HG02763 (cell line): Measurements from ENCODE around the gene MACROD1.

Experiments used
- ATAC-seq: cut with Tn5 transposase; IDR thresholded peaks from one replicate; pipeline ENCODE4 v1.9.1; 2021; ENCODE audit warnings: mild to moderate bottlenecking, moderate library complexity; ENCODE audit not compliant: unreplicated experiment

Gene MACROD1

GRCh38 chr11:64165842-64166635, at the start of gene MACROD1:
MACROD1 (minus strand) TSS chr11:64166113; CDS start chr11:64165994, 119 bp downstream.
- ATAC-seq, result peak; percentile 76

- ATAC-seq, result no peak
These were observed 45.4 kb upstream of the MACROD1 start for GRCh38 chr11:64211181-64211872.

- ATAC-seq, result no peak
These were observed 44.5 kb upstream of the MACROD1 start for GRCh38 chr11:64210301-64211020.

- ATAC-seq, result no peak
These were observed 43.6 kb upstream of the MACROD1 start for GRCh38 chr11:64209563-64209843.

GRCh38 chr11:64208796-64209562, 43.1 kb upstream of the MACROD1 start:
- ATAC-seq, result no peak

GRCh38 chr11:64208086-64208795, 42.3 kb upstream of the MACROD1 start:
- no peak for ATAC-seq

- ATAC-seq, result peak; percentile 49
These were observed 41.6 kb upstream of the MACROD1 start for GRCh38 chr11:64207256-64208085.

GRCh38 chr11:64206457-64207255, 40.7 kb upstream of the MACROD1 start, which contains the start of gene FERMT3:
FERMT3 (plus strand) TSS chr11:64206721; CDS start chr11:64207365, 644 bp downstream.
- ATAC-seq, result no peak

- ATAC-seq, result no peak
These were observed 38.6 kb upstream of the MACROD1 start for GRCh38 chr11:64204464-64204989.

- ATAC-seq, result no peak
These were observed 38.1 kb upstream of the MACROD1 start for GRCh38 chr11:64204080-64204440.

GRCh38 chr11:64203421-64204079, 37.6 kb upstream of the MACROD1 start:
- ATAC-seq, result no peak

- ATAC-seq, result no peak
These were observed 37.1 kb upstream of the MACROD1 start for GRCh38 chr11:64202992-64203391.

- no peak for ATAC-seq
These were observed 35.6 kb upstream of the MACROD1 start for GRCh38 chr11:64201543-64201942.

GRCh38 chr11:64198511-64198910, 32.6 kb upstream of the MACROD1 start:
- no peak for ATAC-seq

- ATAC-seq, result no peak
These were observed 30.7 kb upstream of the MACROD1 start for GRCh38 chr11:64196626-64197025.

GRCh38 chr11:64192434-64192833, 26.5 kb upstream of the MACROD1 start:
- no peak for ATAC-seq

GRCh38 chr11:64186492-64187165, 20.7 kb upstream of the MACROD1 start:
- peak; percentile 3 for ATAC-seq
